Dedifferentiated amniotic fluid mesenchymal stem cell (primary cell): ENCODE data around the gene PTPRN2.

Experiments used
- DNase-seq: peaks from one replicate; pipeline ENCODE4 v3.0.0-alpha.2; 2016; ENCODE audit errors: extremely low spot score

The PTPRN2 gene

DNA sequence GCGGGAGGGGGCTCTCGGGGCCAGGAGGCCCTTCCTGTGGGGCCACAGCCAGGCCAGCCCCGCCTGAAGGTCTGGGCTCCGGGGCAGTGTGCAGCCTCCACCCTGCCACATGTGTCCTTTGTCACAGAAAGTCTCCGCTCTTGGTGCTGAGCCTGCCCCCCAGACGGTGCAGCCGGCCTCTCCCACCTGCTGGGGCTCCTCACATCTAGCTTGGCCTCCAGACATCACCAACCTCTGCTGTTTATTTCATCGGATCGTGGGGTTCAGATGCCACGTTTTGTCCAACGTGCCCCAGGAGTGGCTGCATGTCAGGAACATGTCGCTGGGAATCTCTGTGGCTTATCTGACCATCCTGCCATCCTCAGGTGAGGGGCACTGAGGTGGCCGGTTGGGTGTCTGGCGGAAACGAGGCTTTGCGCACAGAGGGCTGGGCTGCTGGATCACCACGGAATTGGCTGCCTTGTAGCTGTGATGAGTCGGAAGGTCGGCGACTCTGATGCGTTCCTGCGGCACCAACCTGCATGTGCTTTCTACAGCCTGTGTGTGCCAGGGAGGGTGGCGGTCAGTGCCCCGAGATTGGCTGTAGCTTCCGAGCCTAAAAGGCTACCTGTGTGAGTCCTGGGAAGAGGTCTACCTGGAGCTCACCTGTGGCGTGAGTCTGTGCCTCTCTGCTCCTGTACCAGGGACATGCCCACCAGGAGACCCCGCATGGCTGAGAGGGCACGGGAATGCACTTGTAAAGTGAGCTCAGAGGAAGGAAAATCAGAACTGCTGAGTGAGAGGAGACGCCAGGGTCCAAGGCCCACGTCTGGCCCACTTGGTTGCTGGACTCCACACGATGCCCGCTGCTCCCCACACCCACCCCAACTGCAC, 934.4 kb downstream of the PTPRN2 start:
- DNase-seq, result no peak

DNA sequence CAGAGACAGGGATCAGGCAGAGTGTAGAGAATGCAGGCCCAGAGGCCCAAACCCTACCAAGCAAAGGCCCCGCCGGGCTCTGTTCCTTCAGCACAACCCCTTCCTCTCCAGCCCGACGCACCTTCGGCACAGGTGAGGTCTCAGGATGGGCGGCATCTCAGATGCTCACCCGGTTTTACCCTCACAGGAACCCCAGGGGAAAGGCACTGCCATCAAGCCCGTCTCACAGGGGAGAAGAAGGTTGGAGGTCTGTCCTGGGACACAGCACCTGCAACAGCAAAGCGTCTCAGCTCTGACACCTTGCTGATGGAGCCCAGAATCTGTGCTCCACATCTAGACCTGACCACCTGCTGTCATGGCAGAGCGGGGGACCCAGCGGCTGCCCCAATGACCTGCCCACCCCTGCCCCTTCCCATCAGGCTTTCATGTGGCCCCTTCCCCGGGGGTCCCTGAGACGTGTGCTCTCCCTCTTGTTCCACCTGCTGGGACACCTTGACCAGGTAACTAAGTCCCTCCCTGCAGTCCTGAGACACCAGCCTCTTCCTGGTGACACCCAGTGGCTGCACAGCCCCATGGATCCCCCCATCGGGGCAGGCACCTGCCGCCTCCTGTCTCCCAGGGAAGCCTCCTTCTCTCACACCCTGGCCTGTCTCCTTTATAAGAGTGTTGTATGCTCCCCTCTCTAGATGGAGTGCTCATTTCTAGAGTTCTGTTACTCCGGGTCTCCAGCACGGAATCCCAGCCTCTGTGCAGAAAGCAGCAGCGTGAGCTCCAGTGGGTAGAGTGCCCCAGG, 935.3 kb downstream of the PTPRN2 start:
- DNase-seq, result no peak

DNA sequence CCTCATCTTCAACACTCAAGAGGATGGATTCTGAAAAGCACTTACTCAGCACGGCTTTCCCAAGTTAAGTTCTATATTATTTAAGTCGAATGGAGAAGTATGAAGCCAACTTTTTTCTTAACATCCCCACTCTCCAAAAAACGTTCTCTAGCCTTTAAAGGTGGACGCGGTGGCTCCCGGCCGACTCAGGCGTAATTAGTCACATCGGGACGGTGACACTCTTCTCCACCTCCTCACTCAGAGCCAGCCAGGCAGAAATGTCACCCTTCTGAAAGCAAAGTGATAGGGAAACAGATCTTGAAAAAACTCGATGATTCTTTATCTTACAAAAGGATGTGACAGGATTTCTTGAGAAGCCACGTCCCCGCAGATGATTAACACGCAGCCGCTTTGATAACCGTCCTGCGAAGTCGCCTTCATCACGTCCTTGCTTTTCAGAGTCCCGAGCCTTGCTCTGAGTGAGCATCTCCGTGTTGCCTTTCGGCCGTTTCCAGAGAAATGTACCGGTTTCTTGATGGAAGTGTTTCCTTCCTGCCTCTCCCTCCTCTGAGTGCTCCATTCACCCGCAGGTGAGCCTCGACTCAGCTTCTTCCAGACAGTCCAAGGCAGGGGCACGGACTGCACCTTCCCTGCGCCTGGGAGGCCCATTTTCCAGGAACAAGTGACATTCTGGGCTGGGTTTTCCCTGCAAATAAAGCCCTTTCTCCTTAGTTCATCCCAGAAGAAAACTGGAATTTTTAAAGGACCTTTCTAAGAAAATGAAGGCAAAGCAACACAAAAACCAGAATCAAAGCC, 936.1 kb downstream of the PTPRN2 start:
- DNase-seq, result no peak

DNA sequence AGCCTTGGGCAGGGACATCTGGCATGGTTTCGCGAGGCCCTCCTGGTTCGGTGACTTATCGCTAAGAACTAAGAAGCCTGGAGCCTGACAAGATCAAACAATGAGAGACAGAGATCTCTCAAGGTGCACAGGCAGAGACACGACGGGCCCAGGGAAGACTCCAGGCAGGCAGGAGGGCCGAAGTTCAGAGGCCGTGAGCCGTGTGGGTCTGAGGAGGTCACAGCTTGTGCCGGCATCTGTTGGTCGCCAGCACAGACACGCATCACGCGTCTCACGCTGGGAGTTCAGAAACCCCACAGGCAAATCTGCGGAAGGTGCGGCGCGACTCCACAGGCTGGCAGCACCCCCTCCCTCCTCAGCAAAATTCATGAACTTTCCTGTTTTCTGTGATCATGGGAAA, 936.8 kb downstream of the PTPRN2 start:
- DNase-seq, result no peak

DNA sequence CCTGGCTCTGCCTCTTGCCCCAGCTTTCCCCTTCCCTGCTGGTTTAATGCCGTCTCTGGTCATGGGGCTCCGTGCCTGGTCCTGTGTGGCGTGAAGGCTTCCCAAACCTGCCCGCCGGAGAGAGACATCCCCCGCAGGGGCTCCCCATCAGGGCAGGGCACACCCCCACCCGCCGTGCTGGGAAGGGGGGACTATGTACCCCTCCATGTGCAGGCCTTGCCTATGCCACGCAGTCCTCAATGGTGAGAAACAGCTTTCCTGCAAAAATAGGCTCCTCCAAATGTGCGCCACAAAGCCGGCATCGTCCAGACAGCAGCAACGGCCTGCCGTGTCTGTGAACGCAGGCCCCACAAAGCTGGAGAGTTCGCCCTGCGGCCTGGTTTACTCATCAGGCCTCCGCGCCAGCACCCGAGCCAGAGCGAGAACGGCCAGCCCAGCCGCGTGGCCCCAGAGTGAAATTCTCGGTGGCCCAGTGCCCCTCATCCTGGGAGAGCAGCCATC, 937.4 kb downstream of the PTPRN2 start:
- no peak for DNase-seq

DNA sequence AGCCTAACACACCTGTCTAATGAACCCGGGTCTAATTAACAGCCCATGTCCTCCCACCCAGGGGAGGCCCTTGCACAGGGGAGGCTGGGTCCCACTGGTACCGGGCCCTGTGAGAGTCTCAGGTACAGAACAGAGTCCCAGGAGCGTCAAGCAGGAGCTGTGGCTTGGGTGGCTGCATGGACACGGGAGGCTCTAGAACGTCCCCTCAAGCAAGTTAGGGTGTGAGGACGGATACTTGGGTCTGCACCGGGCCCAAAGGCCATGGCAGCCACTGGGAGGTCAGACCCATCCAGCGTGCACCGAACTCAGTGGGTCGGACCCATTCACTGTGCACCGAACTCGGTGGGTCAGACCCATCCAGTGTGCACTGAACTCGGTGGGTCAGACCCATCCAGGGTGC, 941.1 kb downstream of the PTPRN2 start:
- DNase-seq, result no peak

DNA sequence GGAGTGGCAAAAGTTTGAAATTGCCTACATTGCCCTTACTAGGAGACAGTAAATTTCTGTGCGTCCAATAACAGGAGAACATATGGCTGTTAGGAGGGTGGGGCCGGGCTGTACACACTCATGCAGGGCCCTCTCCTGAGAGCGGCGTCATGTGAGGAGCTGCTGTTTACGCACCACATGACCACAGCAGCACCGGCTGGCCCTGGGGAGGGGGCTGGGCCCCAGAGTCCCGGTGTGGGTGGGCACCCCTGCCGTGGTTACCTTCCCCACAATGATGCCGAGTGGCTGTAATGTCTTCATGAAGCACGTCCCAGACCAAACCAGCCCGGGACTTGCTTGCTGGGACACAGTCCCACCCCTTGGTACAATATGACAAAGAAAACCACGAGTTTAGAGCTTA, 942.1 kb downstream of the PTPRN2 start:
- no peak for DNase-seq

DNA sequence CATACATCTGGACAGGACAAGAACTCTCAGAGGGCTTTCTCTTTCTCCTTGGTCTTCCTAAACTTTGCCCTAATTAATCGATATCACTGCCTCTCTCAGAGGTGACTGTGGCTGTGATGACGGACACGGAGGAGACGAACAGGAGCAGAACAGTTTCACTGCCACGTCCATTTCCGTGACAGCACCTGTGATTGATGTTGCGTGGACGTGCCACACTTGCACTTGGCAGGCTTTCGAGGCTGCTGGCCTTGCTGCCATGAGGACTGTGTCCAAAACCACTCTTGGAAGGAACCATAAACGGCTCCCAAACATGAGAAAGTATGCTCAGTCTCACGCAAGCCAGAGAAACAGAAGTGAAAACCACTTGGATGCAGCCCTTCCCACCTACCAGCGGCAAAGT, 942.7 kb downstream of the PTPRN2 start:
- DNase-seq, result no peak

DNA sequence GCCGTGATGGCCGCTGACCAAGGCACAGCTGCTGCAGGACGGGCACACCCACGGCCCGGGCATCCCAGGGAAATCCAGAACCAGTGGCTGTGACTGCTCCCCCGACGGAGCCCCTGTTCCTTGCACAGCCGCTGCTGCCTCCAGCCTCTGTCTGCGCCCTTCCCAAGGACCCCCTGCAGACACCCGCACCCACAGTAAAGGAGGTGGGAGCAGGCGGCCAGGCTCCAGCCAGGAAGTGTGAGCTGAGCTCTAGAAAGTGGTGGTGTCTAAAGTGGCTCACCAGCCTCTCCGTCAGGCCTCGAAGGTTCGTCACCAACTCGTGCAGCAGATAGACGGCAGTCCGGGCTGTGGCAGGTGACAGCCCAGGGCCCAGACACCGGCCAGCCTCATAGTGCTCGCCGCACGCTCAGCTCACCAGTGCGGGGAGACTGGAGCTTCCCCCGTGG, 944.1 kb downstream of the PTPRN2 start:
- DNase-seq, result no peak

DNA sequence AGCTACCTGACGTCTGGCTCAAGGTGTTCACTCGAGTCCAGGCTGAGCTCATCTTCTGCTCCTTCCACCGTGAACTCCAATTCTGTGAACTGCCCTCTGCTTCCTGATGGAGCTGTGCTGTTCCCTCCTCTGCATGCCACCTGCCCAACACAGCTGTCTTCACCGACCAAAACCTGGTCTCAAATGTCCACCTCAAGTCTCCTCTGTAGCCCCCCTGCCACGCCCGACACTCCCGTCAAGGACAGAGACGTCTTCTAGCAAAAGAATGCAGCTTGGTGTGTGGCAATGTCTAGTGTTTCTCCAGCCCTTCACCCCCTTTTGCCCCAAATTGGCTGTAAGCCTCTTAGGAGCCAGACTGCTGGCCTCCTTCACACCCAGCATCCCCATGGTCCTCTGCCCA, 945.8 kb downstream of the PTPRN2 start:
- no peak for DNase-seq

DNA sequence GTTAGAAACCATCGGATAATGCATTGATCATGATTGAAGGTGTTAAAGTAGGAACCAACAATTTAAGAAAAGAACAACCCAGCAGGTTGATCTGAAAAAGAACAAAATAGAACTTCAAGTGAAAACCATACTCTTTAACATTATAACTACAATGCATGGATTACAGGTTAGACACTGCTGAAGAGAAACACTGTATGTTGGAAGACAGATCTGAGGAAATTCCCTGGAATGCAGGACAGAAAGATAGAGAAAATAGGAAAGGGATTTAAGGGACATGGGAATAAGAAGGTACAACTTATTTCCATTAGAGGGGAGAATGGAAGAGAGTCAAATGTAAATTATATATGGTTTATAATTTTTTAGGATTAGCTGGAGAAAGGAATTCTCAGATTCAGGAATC, 947.5 kb downstream of the PTPRN2 start:
- no peak for DNase-seq

DNA sequence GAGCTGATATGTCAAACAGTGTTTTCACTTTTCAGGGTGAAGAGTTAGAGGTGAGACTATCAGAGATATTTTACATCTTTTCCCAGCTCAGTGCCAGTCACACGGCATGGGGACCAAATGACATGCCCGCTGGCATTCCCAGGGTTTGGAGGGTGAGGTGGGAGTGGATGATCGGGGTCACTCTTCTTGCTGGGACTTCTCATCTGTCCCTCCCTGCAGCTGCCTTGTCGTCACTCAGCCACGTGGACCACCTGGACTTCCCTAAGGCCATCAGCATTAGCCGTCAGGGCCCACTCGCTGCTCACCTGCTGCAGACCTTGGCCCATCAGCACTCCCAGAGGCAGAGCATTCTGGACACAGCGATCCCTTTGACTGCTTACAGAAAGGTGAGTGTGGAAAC, 949.1 kb downstream of the PTPRN2 start:
- DNase-seq, result no peak

DNA sequence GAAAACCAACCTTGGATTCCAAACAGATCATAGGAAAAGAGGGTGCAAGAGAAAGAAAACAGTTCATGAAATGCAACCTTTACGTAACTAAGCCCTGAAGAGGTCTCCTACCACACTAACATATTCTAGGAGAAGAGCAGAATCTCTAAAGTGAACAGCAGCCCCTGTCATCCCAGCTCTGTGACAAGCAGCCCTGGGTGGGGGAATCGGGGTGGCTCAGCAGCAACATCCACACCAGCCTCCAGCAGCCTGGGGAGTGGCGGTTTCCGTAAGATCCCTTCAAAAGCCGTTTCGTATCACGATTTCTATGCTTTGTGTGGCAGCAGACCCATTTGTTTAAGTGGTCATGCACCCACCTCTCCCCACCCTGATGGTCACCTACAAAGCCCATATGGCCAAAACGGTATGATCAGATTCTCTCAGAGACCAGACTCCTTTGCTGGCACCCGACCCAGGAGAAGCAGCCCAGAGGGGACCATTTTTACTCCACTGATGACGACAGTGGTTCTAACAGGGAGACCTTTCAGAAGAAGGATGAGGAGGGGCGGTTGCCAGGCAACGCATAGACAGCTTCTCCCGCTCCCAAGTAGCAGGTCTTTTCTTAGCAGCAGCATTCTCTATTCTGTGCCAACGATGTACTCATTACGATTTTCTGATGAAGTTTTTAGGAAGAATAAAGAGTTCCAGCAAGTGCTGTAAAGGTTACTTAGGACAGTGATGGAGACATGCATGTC, 950.2 kb downstream of the PTPRN2 start:
- no peak for DNase-seq

DNA sequence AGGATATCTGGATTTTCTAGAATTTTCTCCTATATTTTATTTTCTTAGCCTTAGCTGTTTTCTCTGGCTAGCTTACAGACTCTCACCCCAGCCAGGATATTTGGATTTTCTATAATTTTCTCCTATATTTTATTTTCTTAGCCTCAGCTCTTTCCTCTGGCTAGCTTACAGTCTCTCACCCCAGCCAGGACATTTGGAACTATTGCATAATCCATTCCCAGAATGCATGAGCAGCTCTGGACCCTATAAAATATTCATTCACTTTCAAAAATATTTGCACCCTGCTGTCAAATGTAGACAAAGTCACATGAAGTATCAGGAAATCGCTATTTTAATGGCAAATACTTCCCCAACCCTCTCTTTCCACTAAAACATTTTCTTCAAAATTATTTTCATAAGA, 952.0 kb downstream of the PTPRN2 start:
- no peak for DNase-seq

DNA sequence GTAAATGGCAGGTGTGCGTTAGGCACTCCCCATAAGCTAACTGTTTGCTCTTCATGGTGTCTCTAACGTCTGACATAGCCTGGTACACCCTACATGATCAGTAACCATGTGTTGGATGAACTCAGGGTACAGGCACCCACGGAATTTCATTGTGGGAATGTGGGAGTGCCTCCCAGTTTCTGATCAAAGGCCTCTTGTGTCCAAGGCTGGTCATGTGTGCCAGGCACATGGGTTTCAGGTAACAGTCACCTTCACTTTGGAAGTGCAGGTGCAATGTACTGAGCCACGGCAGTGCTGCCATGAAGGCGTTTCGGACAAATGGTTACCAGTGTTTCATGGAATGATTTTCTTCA, 952.5 kb downstream of the PTPRN2 start:
- no peak for DNase-seq

DNA sequence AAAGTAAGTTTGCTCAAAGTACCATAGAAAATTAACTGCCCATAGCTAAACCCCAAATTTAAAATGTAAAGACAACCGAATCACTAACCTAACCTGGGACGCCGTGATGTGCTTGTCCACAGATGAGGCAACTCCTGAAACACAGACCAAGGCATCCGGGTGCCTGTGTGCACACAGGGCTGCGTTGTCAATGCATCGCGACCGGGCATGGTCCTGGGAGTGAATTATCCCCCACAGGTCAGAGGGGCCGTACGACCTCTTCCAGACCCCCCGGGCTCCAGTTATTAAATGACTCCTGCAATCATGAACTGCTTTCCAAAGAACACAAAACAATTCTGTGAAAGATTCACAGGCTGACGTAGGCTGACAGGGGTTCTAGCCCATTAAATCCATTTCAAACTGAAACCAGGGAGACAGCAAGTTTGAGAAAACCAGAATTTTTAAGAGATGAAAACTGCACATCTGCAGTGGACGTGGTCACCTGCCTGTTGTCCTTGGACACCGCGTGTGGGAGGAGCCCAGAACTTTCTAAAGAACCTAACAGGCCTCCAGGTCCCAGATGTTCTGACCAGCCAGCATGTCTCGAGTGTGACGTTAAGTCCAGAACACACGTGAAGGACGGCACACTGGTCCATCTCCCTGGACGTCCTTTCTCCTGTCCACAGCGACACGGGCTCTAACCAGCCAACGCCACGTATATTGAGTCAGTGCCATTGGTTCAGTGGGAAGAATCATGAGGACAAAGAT, 953.0 kb downstream of the PTPRN2 start:
- no peak for DNase-seq

DNA sequence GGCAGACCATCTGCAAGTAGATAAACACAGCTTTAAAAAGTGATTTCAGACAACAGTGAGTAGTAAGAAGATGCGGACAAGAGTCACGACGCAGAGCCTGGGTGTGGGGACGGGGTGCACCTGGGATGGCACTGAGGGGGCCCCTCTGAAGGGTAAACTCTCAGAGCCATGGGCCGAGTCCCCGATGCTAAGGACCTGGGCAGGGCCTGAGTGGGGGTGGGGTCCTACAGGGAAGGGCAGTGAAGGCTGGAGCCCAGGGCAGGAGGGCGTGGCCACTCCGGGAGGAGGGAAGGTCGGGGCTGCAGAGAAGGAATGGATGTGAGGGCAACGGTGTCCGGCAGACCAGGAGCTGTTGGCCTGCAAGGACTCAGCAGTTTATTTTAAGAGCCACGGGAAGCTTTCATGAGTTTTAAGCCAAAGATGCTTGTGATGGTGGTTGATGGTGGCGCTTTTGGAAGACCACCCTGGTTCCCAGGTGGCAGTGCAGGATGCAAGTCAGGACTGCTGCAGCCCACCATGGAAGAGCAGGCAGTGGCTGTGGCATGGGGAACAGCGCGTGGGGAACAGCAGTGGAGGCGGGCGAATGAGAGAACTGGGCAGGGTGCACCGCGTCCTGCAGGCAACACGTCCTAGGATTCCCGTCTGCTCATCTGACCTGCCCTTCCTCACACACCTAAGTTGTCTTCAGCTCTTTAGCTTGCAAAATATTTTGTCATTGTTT, 954.0 kb downstream of the PTPRN2 start:
- DNase-seq, result no peak

DNA sequence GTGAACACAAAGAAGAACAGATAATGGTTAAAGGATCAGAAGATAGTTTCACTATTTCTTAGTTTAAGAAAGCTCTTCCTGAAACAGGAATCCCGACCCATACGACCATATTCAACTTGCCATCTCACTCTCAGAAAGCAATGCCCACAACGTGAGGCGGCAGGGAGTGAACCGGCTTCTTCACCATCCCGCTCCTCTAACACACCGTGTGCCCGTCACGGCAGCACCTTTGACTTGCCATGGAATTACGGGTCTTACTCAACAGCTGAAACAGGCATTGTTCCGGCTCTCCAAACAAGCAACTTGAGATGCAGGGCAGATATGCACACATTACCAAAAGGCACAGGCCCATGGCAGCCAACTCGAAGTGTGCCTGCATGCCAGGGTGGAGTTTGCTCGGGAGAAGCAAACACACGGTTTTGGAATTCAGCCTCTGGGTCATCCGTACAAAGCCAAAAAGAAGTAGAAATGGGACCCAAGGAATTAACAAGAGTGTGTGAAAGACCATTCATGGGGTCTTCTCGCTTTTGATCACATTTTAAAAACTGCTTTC, 957.2 kb downstream of the PTPRN2 start:
- no peak for DNase-seq

DNA sequence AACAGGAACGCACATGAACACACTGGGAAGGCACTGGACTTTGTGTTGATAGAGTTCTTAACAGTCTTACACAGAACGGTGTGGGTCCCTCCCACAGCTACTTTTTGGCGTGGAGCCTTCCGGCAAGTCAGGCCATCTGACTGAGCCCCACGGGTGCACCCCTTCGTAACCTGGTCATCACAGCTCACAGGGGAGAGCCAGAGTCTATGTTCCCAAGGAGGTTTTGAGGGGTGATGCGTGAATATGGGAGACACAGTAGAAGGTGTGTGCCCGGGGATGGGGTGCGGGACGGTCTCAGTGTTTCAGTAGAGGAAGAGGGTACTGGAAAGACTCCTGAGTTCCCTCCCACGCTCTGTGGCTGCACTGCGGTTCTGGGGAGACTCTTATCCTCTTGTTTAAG, 959.2 kb downstream of the PTPRN2 start:
- DNase-seq, result no peak

DNA sequence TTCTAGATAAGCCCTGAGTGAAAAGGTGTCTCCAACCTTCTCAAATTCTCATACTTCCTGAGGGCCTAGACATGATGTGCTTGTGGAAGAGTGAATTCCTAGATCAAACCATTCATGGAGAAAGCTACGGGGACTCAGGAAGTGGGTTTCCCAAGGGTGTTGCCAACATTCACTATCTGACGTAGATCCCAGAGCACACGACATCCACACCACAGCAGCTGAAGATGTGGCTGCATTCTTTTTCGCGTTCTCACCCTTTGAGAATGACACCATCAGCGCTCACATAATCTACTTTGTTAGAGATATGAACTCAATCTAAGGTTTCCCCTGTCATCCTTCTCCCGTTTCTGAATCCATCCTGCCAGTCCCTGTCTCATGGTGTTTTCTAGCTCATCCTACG, 960.0 kb downstream of the PTPRN2 start:
- DNase-seq, result no peak
